IMR-90 (cell line): Measurements from ENCODE around the gene KRT35. TPM values are rescaled to one million over a fixed set of nuclear protein-coding genes. Genes with fewer than 3 reads are reported as not detected.

ENCODE experiments used
- ATAC-seq: fragments of 200-7000 bp; cut with Tn5 transposase; 2 replicates; pipeline ENCODE4 v1.9.1; 2020; ENCODE audit warnings: low read depth, mild to moderate bottlenecking, moderate library complexity
- BruUV-seq: library from RNA; stranded (reverse); fragments of 400-500 nt; replicated peaks from 2 replicates; lab custom pipeline; 2021; lab: Mats Ljungman, UMichigan
- CTCF ChIA-PET: fragments of 300-600 bp; formaldehyde crosslinking; extraction: SDS; loops from one replicate; lab custom pipeline; 2021; ENCODE audit warnings: antibody characterized with exemption; lab: Yijun Ruan, JAX
- POLR2A ChIA-PET: fragments of 300-600 bp; sonication (Branson Sonifier 250); formaldehyde crosslinking; loops from one replicate; lab custom pipeline; 2022; ENCODE audit warnings: antibody characterized with exemption; ENCODE audit not compliant: unreplicated experiment; lab: Charles Lee
- DNase-seq: peaks from one replicate; pipeline ENCODE4 v3.0.0; 2013
- H2AFZ ChIP-seq: replicated peaks from 2 replicates; pipeline ENCODE3; 2013; ENCODE audit warnings: low read length, mild to moderate bottlenecking; ENCODE audit not compliant: poor library complexity
- H2AK5ac ChIP-seq: 2 replicates; pipeline ENCODE4 v1.6.1; 2013; ENCODE audit warnings: low read depth, low read length, inconsistent platforms
- H2AK9ac ChIP-seq: replicated peaks from 2 replicates; pipeline ENCODE3; 2013; ENCODE audit warnings: mild to moderate bottlenecking, low read depth, low read length, moderate library complexity; ENCODE audit not compliant: poor library complexity
- H2BK120ac ChIP-seq: 2 replicates; pipeline ENCODE4 v1.6.1; 2013; ENCODE audit warnings: low read depth, low read length, inconsistent platforms
- H2BK15ac ChIP-seq: 3 replicates; pipeline ENCODE4 v1.6.1; 2013; ENCODE audit warnings: low read depth, low read length, inconsistent platforms
- H2BK20ac ChIP-seq: 2 replicates; pipeline ENCODE4 v1.6.1; 2013; ENCODE audit warnings: low read depth, mild to moderate bottlenecking, inconsistent platforms, low read length, moderate library complexity
- H2BK5ac ChIP-seq: 2 replicates; pipeline ENCODE4 v1.6.1; 2013; ENCODE audit warnings: mild to moderate bottlenecking, low read depth, low read length, inconsistent platforms; ENCODE audit not compliant: poor library complexity, severe bottlenecking
- H3K14ac ChIP-seq: replicated peaks from 2 replicates; pipeline ENCODE4 v1.6.1; 2013; ENCODE audit warnings: low read depth, low read length, inconsistent platforms
- H3K18ac ChIP-seq: 2 replicates; pipeline ENCODE4 v1.6.1; 2013; ENCODE audit warnings: low read depth, low read length, control low read depth
- H3K23ac ChIP-seq: 2 replicates; pipeline ENCODE4 v1.6.1; 2013; ENCODE audit warnings: low read depth, low read length, inconsistent platforms
- H3K27ac ChIP-seq: 2 replicates; pipeline ENCODE4 v1.5.1; 2013; ENCODE audit warnings: mild to moderate bottlenecking, control low read depth, low read length; ENCODE audit not compliant: insufficient read depth
- H3K27me3 ChIP-seq: 2 replicates; pipeline ENCODE4 v1.6.1; 2013; ENCODE audit warnings: low read length; ENCODE audit not compliant: control insufficient read depth, insufficient read depth
- H3K36me3 ChIP-seq: 2 replicates; pipeline ENCODE4 v1.6.1; 2013; ENCODE audit warnings: low read length, mixed read lengths; ENCODE audit not compliant: control insufficient read depth, insufficient read depth
- H3K4ac ChIP-seq: 2 replicates; pipeline ENCODE4 v1.6.1; 2013; ENCODE audit warnings: low read depth, low read length, inconsistent platforms
- H3K4me1 ChIP-seq: 2 replicates; pipeline ENCODE4 v1.6.1; 2013; ENCODE audit warnings: low read length, mixed read lengths; ENCODE audit not compliant: control insufficient read depth, insufficient read depth
- H3K4me2 ChIP-seq: 2 replicates; pipeline ENCODE4 v1.6.1; 2013; ENCODE audit warnings: low read depth, mild to moderate bottlenecking, control low read depth, low read length, moderate library complexity
- H3K4me3 ChIP-seq: 2 replicates; pipeline ENCODE4 v1.5.1; 2013; ENCODE audit warnings: low read depth, mild to moderate bottlenecking, control low read depth, low read length, moderate library complexity; ENCODE audit not compliant: insufficient read depth
- H3K56ac ChIP-seq: 2 replicates; pipeline ENCODE4 v1.6.1; 2013; ENCODE audit warnings: low read length, inconsistent platforms; ENCODE audit not compliant: insufficient read depth; ENCODE audit errors: extremely low read depth
- H3K79me1 ChIP-seq, 2 experiments: 2 replicates each; pipeline ENCODE4 v1.6.1; 2013; ENCODE audit warnings: low read length in 2 of 2, inconsistent platforms in 1 of 2, low read depth in 1 of 2
- H3K9ac ChIP-seq: 2 replicates; pipeline ENCODE4 v1.6.1; 2013; ENCODE audit warnings: low read depth, low read length, control low read depth
- H3K9me1 ChIP-seq: 2 replicates; pipeline ENCODE4 v1.6.1; 2013; ENCODE audit warnings: low read length, inconsistent platforms; ENCODE audit not compliant: insufficient read depth
- H3K9me3 ChIP-seq: 2 replicates; pipeline ENCODE4 v1.6.1; 2013; ENCODE audit warnings: low read length; ENCODE audit not compliant: control insufficient read depth, insufficient read depth
- H4K20me1 ChIP-seq: 2 replicates; pipeline ENCODE4 v1.6.1; 2013; ENCODE audit warnings: low read length, inconsistent platforms; ENCODE audit not compliant: insufficient read depth
- H4K5ac ChIP-seq: 2 replicates; pipeline ENCODE4 v1.6.1; 2013; ENCODE audit warnings: mild to moderate bottlenecking, low read depth, low read length, control low read depth
- H4K8ac ChIP-seq, 2 experiments: 2 replicates each; pipeline ENCODE4 v1.6.1; 2013; ENCODE audit warnings: low read depth in 2 of 2, low read length in 2 of 2, control low read depth in 1 of 2, inconsistent platforms in 1 of 2
- H4K91ac ChIP-seq: 2 replicates; pipeline ENCODE4 v1.6.1; 2013; ENCODE audit warnings: low read depth, low read length, inconsistent platforms; ENCODE audit not compliant: insufficient read depth
- BHLHE40 ChIP-seq: fragments of 150-350 bp; IDR thresholded peaks from 2 replicates; pipeline ENCODE4 v1.6.1; 2016; ENCODE audit warnings: mild to moderate bottlenecking, low read depth, low read length
- CEBPB ChIP-seq: IDR thresholded peaks from 2 replicates; pipeline ENCODE4 v1.6.1; 2012; ENCODE audit warnings: low read depth, low read length, improper control_type of control experiment
- CTCF ChIP-seq: conservative IDR thresholded peaks from 2 replicates; pipeline ENCODE4 v1.5.1; 2012; ENCODE audit warnings: mild to moderate bottlenecking, low read depth, low read length, improper control_type of control experiment
- ELK1 ChIP-seq: fragments of 150-350 bp; IDR thresholded peaks from 2 replicates; pipeline ENCODE4 v1.6.1; 2016; ENCODE audit warnings: low read depth, mild to moderate bottlenecking, low read length, moderate library complexity, borderline replicate concordance
- FOS ChIP-seq: fragments of 150-350 bp; IDR thresholded peaks from 2 replicates; pipeline ENCODE4 v1.6.1; 2016; ENCODE audit warnings: low read depth, low read length
- MAZ ChIP-seq: IDR thresholded peaks from 2 replicates; pipeline ENCODE4 v1.6.1; 2012; ENCODE audit warnings: low read depth, mild to moderate bottlenecking, low read length, improper control_type of control experiment, moderate library complexity, borderline replicate concordance
- NFE2L2 ChIP-seq: fragments of 150-350 bp; IDR thresholded peaks from 2 replicates; pipeline ENCODE4 v1.6.1; 2016; ENCODE audit warnings: low read depth, mild to moderate bottlenecking, low read length
- POLR2A ChIP-seq: IDR thresholded peaks from 2 replicates; pipeline ENCODE4 v1.6.1; 2012; ENCODE audit warnings: mild to moderate bottlenecking, low read depth, low read length
- RAD21 ChIP-seq: IDR thresholded peaks from 2 replicates; pipeline ENCODE4 v1.6.1; 2012; ENCODE audit warnings: low read length, improper control_type of control experiment
- RCOR1 ChIP-seq: IDR thresholded peaks from 2 replicates; pipeline ENCODE4 v1.6.1; 2012; ENCODE audit warnings: mild to moderate bottlenecking, low read length, improper control_type of control experiment; ENCODE audit not compliant: insufficient replicate concordance
- RFX5 ChIP-seq: IDR thresholded peaks from 2 replicates; pipeline ENCODE4 v1.8.0; 2012; ENCODE audit warnings: low read depth, mild to moderate bottlenecking, low read length, moderate library complexity
- SMC3 ChIP-seq: fragments of 150-350 bp; IDR thresholded peaks from 2 replicates; pipeline ENCODE4 v1.6.1; 2016; ENCODE audit warnings: low read depth, mild to moderate bottlenecking, antibody characterized with exemption, low read length, moderate library complexity
- USF2 ChIP-seq: fragments of 150-350 bp; IDR thresholded peaks from 2 replicates; pipeline ENCODE4 v1.6.1; 2017; ENCODE audit warnings: mild to moderate bottlenecking, antibody characterized with exemption, low read length, low read depth
- WGBS, 2 experiments: methylation state at CpG; one replicate each; pipeline versions ENCODE4 v1.1.5 to v1.1.7; 2013; ENCODE audit warnings: missing lambda C conversion rate in 2 of 2; ENCODE audit not compliant: insufficient read length in 1 of 2; ENCODE audit errors: extremely low coverage in 2 of 2; 5-methylcytosine and 5-hydroxymethylcytosine counted together
- dilution Hi-C: fragments of 300-500 bp; cut with HindIII; formaldehyde crosslinking; loops from one replicate; pipeline ENCODE4 v1.14.3; 2018; ENCODE audit warnings: low sequenced_read_pairs; ENCODE audit not compliant: unreplicated experiment
- in situ Hi-C: fragments of 300-500 bp; cut with MboI; formaldehyde crosslinking; loops from 3 replicates; pipeline ENCODE4 v1.14.3; 2019; ENCODE audit warnings: low sequenced_read_pairs, inconsistent platforms, mixed read lengths
- intact Hi-C: fragments of 100-400 bp; cut with micrococcal nuclease; formaldehyde crosslinking; loops from 2 replicates; pipeline ENCODE4 v1.10.0; 2022
- polyA plus RNA-seq, 3 experiments: library from polyadenylated mRNA; depleted of rRNA; stranded (reverse); fragments of >200 nt; gene quantifications; 2 replicates each; pipeline ENCODE4 v1.2.3, GENCODE V29; 2012; ENCODE audit warnings: low replicate concordance in 1 of 3
- total RNA-seq: library from RNA; depleted of rRNA; stranded (reverse); fragments of >200 nt; gene quantifications from 2 replicates; pipeline ENCODE4 v1.2.3, GENCODE V29; 2012

KRT35 gene
- total and polyA plus RNA-seq, 2 of the 4 experiments (the other 2 are of a cell fraction), result not detected

- dilution Hi-C loops, result no loop called here
- no TSS peak for BruUV-seq
- WGBS, 2 experiments, result no CpG with 5 or more reads among the region's 1 CpG
Observed at GRCh38 chr17:41455236-41455635, 25.7 kb downstream of the KRT35 start.

More at GRCh38 chr17:41455236-41455635, 25.7 kb downstream of the KRT35 start:
- Histone ChIP-seq H3K4me2 (no peak overlapping the region), H3K36me3 (no peaks in the 10 kb centered on the region), H2AFZ (no peak overlapping the region), H2BK120ac (no peak overlapping the region), H3K27ac (no peak overlapping the region), H3K4ac (no peak overlapping the region), H3K9me3 (peaks cover 14% of the 10 kb centered on the region), H3K4me1 (peaks cover 2% of the 10 kb centered on the region; the same call in 1 of the 2 replicates), H3K18ac (no peak overlapping the region), H3K9me1 (no peaks in the 10 kb centered on the region), H2BK20ac (no peak overlapping the region), H3K27me3 (peaks cover 12% of the 10 kb centered on the region), H2BK5ac (no peak overlapping the region), H4K8ac (no peak overlapping the region), H3K79me1 (no peaks in the 10 kb centered on the region), H4K91ac (no peak overlapping the region), H2AK9ac (no peak overlapping the region), H2BK15ac (no peak overlapping the region), H4K20me1 (no peaks in the 10 kb centered on the region), H3K14ac (no peak overlapping the region), H3K56ac (no peak overlapping the region), H3K23ac (no peak overlapping the region), H3K9ac (no peak overlapping the region), H3K4me3 (no peak overlapping the region), H4K5ac (no peak overlapping the region), H2AK5ac (no peak overlapping the region; the same call in 1 of the 2 replicates)
- intact Hi-C loops, result no loop called here
- ATAC-seq, result no peak
- TF ChIP-seq MAZ (no peak), SMC3 (no peak), BHLHE40 (no peak), FOS (no peak), POLR2A (no peak), USF2 (no peak), ELK1 (no peak), CTCF (no peak), NFE2L2 (no peak), RAD21 (no peak), RCOR1 (no peak), CEBPB (no peak), RFX5 (no peak)
- CTCF ChIA-PET, result no interaction called here
- DNase-seq, result no peak
- POLR2A ChIA-PET, result no interaction called here
- in situ Hi-C loops, result no loop called here
